ENCODE results near the gene PSME1.

PSME1 gene

GRCh38 chr14:24147761-24148428 is 11.9 kb downstream of the PSME1 start:
- DNase-seq: no peak

- DNase-seq: no peak
These were observed 13.4 kb downstream of the PSME1 start for GRCh38 chr14:24149302-24149969.

GRCh38 chr14:24150061-24150460 is 14.1 kb downstream of the PSME1 start:
- DNase-seq: no peak

DNA sequence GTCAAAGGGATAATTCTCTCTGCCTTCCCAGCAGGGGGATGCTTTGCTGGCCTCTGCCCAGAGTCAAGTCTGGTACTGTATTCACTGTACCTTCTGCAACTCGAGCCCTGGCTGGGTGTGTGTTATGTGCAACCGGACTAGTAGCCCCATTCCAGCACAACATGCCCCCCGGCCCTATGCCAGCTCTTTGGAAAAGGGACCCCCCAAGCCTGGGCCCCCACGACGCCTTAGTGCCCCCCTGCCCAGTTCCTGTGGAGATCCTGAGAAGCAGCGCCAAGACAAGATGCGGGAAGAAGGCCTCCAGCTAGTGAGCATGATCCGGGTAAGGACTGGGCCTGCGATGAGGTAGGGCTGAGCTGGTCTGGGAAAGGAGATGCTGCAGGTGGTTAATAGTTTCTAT is 14.6 kb downstream of the PSME1 start:
- no peak for DNase-seq

- DNase-seq: no peak
These were observed 15.0 kb downstream of the PSME1 start for GRCh38 chr14:24150993-24151392.

GRCh38 chr14:24151404-24152080 is 15.5 kb downstream of the PSME1 start:
- DNase-seq: no peak

GRCh38 chr14:24155100-24155499 is 19.1 kb downstream of the PSME1 start:
- no peak for DNase-seq

GRCh38 chr14:24156840-24157239 is 20.8 kb downstream of the PSME1 start:
- DNase-seq: no peak

DNA sequence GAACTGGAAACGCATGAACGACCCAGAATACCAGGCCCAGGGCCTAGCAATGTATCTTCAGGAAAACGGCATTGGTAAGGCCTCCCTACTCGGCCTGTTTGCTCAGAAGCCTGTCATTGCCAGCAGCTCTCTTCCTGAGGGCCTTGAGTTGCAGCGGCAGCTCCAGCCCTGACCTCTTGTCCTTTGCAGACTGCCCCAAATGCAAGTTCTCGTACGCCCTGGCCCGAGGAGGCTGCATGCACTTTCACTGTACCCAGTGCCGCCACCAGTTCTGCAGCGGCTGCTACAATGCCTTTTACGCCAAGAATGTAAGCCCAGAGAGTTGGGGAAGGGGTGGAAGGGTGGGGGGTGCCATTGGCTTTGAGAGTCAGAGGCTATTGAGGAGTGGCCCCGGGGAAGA is 21.3 kb downstream of the PSME1 start:
- DNase-seq: no peak

DNA sequence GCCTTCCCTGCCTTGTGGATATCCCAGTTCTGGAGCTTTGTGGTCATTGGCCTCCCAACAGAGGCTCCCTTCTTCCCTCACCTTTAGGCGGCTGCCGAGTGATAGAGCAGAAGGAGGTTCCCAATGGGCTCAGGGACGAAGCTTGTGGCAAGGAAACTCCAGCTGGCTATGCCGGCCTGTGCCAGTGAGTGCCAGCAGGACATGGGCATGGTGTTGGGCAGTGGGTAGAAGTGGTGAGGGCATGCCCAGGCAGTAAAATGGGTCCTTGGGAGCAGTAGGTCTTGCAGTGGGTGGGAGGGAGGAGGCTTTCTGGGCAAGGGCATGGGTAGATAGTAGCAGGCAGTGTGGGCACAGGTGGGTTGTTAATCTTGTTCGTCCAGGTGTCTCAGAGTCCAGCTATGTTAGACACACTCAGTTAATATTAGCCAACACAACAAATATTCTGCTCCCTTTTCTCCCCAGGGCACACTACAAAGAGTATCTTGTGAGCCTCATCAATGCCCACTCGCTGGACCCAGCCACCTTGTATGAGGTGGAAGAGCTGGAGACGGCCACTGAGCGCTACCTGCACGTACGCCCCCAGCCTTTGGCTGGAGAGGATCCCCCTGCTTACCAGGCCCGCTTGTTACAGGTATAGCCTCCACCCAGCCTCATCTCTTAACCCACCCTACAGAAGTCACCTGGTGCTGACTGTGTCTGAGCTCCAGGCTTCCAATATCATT is 23.9 kb downstream of the PSME1 start:
- no peak for DNase-seq

GRCh38 chr14:24160499-24160849 is 24.5 kb downstream of the PSME1 start:
- no peak for DNase-seq

DNA sequence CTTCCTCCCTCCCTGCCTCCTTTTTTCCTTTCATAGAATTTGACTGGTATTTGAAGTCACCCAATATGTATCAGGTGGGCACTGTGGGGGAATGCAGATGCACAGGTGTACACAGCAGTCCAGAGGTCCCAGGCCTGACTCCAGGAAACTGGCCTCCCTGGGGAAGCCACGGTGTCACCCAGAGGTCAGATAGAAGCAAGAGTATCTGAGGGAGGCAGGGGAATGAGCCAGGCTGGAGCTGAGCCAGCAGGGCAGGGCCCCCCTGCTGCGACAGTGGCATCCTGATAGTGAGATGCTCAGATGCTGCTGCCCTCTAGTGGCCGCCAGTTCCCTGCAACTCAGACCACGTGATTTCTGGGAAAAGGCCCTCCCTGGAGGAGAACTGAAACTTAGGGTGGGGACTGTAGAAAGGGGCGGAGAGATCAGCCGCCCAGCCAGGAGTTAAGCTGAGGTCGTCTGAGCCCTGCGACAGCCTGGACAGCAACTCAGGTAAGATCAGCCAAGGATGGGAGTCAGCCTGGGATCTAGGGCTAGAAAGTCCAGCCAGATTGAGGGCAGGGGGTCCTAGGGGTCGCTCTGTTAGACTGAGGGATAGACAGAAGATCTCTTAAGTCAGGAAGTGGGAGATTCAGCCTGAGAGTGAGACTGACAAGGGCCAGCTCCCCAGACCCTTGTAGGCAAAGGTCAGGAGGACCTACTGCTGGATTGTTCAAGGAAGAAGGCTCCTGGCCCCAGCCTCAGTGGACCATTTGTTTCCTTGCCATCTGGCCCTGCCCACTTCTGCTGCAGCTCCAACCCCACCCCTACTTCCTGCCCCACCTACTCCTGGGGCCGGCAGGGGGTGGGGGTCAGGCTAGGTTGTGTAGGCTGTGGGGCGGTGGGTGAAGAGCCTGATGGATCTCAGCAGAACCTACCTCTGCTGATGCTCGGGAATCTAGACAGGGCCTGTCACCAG is 25.1 kb downstream of the PSME1 start, which contains the start of gene IRF9:
Gene IRF9, plus strand, starts transcription at position 416 of the 955 bp plus-strand sequence. CDS start 880 bp downstream, outside the sequence.
- DNase-seq: peak; percentile 90 to 97

- DNase-seq: no peak
These were observed 26.1 kb downstream of the PSME1 start for GRCh38 chr14:24162093-24162492.

DNA sequence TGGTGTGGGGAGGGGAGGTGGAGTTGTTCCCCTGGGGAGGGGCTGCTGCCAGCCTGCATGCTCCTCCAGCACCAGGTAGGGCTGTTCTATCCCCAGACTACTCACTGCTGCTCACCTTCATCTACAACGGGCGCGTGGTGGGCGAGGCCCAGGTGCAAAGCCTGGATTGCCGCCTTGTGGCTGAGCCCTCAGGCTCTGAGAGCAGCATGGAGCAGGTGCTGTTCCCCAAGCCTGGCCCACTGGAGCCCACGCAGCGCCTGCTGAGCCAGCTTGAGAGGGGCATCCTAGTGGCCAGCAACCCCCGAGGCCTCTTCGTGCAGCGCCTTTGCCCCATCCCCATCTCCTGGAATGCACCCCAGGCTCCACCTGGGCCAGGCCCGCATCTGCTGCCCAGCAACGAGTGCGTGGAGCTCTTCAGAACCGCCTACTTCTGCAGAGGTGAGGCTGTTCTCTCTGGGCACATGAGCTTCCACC is 28.6 kb downstream of the PSME1 start:
- no peak for DNase-seq

- no peak for DNase-seq
These were observed 29.8 kb downstream of the PSME1 start for GRCh38 chr14:24165785-24166184.

- DNase-seq: no peak
These were observed 31.6 kb downstream of the PSME1 start for GRCh38 chr14:24167469-24168114.

DNA sequence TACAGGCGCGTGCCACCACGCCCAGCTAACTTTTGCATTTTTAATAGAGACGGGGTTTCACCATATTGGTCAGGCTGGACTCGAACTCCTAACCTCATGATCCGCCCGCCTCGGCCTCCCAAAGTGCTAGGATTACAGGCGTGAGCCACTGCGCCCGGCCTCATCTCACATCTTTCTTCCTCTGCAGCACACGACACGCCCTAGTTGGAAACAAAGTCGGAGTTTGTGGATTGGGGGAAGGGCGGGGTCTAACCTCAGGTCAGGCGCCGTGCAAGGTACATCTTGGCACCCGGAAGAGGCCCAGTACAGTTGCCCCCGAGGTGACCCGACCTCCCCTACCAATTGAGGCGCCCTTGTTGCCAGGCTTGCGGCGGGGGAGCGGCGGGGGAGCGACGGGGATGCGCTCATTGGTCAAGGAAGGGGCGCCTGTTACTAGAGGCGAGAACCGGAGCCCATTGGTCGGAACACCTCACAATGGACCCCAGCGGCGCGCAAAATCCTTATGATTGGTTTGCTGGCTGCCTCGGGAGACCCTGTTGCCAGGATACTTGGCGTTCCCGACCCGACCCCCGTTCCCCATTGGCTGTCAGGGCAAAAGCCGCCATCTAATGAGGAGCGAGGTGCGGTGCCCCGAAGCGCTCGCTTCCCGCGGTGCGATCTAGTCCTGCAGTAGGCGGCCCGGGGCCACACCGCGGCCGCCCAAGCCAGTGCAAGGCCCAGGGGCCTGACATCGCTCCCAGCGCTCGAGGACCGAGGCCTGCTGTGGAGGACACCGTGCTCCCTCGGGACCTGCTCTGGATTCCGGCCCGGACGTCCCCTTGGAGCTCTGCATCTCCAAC is 35.6 kb downstream of the PSME1 start, which contains the start of gene REC8:
Gene REC8, plus strand, starts transcription at position 659 of the 839 bp plus-strand sequence. CDS start 473 bp downstream, outside the sequence.
- DNase-seq: peak; percentile 16 to 37

GRCh38 chr14:24172261-24172860 is 36.4 kb downstream of the PSME1 start:
- DNase-seq: no peak

DNA sequence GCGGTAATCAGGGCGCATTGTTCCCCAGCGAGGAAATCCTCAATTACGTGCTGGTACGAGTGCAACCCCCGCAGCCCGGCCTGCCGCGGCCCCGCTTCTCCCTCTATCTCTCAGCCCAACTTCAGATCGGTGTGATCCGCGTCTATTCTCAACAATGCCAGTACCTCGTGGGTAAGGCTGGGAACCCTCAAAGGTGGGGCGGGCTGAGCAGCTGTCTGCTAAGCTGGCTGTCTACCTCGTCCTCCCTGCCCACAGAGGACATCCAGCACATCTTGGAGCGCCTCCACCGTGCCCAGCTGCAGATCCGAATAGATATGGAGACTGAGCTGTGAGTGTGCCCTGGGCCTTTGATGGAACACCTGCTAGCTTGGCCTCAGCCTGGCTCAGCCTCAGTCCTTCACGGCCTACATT is 36.9 kb downstream of the PSME1 start:
- no peak for DNase-seq

GRCh38 chr14:24176599-24176998 is 40.6 kb downstream of the PSME1 start:
- DNase-seq: no peak
